Erythroblast (primary cell): ENCODE measurements around the gene LRFN5.

Experiments
- GATA1 ChIP-seq: IDR thresholded peaks from 2 replicates; pipeline ENCODE4 v1.6.1; 2011; ENCODE audit warnings: low read depth, mild to moderate bottlenecking, control low read depth, low read length, moderate library complexity
- POLR2A ChIP-seq: IDR thresholded peaks from 2 replicates; pipeline ENCODE4 v1.6.1; 2011; ENCODE audit warnings: mild to moderate bottlenecking, low read length

GRCh38 chr14:41586237-41586636 lies 20.4 kb upstream of the LRFN5 start:
- TF ChIP-seq POLR2A (no peak), GATA1 (no peak)
